Prostate gland (tissue), 2 donors: ENCODE results near the gene STX16.
"Not testable (repeated sequence)": the region's sequence is repeated elsewhere in the genome, so short reads cannot be mapped to it uniquely, and the experiment has no call there.

Experiments
- POLR2A ChIP-seq: fragments of 450-650 bp; IDR thresholded peaks from one replicate; pipeline ENCODE4 v1.6.1; 2016; ENCODE audit warnings: antibody characterized with exemption, mild to moderate bottlenecking
- POLR2AphosphoS5 ChIP-seq: sonication (generic); formaldehyde crosslinking; IDR thresholded peaks from one replicate; pipeline ENCODE4 v1.6.1; 2017; ENCODE audit warnings: antibody characterized with exemption
- TF ChIP-seq, protein P1 (sequence below), 4 experiments: fragments of 200-600 bp in 2 of 4; fragments of 450-650 bp in 2 of 4; sonication (generic) in 2 of 4; IDR thresholded peaks; 1 replicate in 3 of 4; 2 replicates in 1 of 4; pipeline ENCODE4 v1.5.1; 2016 to 2019; ENCODE audit warnings: antibody characterized with exemption in 4 of 4, mild to moderate bottlenecking in 2 of 4, moderate library complexity in 2 of 4

DNA sequence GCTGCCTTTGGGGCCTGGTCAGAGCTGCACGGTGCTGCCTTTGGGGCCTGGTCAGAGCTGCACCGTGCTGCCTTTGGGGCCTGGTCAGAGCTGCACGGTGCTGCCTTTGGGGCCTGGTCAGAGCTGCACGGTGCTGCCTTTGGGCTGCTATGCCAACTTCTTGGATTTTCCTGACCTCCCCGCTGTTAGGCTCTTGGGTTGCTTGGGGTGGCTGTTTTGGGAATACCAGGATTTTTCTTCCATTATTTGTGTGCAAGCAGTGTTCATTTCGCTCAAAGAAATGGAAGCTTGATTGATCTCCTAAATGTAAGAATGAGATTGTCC lies 2.6 kb upstream of the STX16 start:
- TF ChIP-seq, protein P1, sequence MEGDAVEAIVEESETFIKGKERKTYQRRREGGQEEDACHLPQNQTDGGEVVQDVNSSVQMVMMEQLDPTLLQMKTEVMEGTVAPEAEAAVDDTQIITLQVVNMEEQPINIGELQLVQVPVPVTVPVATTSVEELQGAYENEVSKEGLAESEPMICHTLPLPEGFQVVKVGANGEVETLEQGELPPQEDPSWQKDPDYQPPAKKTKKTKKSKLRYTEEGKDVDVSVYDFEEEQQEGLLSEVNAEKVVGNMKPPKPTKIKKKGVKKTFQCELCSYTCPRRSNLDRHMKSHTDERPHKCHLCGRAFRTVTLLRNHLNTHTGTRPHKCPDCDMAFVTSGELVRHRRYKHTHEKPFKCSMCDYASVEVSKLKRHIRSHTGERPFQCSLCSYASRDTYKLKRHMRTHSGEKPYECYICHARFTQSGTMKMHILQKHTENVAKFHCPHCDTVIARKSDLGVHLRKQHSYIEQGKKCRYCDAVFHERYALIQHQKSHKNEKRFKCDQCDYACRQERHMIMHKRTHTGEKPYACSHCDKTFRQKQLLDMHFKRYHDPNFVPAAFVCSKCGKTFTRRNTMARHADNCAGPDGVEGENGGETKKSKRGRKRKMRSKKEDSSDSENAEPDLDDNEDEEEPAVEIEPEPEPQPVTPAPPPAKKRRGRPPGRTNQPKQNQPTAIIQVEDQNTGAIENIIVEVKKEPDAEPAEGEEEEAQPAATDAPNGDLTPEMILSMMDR (IDR thresholded peaks at IDR 0.05) = not testable (repeated sequence)
- TF ChIP-seq POLR2A, POLR2AphosphoS5: not testable (repeated sequence)
